DLD1 (cell line): ENCODE results near the gene PDE8B.

Source experiments
- in situ Hi-C: cut with HindIII; loops from 2 replicates; pipeline ENCODE4 v1.10.0; 2017; ENCODE audit warnings: low sequenced_read_pairs

Gene PDE8B

DNA sequence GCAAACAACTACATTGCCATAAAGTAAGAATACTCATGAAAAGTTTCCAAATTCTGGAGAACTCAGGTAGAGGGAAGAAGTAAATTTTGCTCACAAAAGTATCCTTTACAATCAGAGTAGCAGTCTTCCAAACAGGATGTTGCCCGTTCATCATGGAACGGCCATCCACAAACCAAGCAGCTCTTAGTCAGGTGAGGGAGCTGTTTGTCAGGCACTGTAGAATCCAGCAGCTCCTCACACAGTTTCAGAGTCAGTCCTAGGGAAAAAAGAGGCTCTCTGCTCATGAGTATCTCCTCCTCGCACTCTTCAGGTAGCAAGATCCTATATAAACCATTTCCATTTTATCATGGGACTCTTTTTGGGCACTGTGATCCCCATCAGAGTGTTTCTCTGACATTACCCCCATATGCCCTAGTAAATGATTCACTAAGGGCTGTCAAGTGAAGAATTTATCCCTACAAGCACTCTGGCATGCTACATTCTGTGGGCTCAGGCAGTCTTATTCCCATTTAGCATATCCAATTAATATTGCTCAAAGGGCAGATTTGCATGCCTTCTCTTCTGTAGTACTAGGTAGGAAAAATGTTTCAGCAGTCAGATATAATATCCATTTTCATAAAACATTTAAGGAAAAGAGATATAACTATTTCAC is 183.7 kb downstream of the PDE8B start:
- in situ Hi-C loops, result no loop called here

DNA sequence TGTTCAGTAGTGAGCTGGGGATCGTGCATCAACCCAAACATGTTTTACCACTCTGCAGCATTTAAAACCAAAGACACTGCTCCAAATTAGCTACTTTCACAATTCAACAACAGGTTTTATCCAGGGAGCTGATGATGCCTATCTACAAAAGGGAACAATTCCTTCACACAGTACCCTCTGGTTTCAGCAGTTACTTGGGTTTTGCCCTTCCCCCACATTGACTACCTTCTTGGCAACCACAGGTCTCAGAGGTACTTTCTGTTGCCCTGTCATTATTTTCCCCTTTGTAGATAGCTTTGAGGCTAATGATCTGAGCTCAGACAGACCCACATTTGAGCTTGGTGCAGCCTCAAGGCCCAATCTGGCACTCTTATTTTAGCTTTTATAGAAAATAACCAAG is 185.5 kb downstream of the PDE8B start:
- in situ Hi-C loops, result no loop called here

DNA sequence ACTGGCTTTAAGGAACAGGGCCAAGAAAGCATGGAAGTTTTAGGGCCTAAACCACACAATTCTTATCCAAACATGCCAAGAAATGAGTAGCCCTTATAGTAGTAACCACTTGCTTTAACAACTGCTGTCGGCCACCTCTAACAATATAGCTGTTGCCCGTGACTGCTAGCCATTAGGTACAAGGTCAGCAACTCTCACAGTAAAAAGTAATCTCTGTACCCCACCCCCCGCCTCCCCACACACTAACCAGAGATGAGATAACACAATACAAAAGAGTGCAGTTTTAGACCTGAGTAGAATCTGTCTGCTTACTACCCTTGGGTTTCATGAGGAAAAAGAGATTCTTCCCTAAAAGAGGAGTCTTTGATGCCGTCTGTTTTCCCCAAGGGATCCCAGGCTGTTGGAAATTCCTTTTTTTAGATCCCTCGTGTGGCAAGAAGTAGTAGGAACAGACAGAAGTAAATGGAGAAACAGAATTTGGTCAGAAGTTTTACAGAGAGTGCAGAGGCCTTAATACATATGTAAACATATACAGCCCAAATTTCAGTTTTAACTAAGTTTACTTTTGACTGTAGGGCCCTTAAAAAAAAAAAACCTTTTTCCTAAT is 187.3 kb downstream of the PDE8B start:
- in situ Hi-C loops, result no loop called here

DNA sequence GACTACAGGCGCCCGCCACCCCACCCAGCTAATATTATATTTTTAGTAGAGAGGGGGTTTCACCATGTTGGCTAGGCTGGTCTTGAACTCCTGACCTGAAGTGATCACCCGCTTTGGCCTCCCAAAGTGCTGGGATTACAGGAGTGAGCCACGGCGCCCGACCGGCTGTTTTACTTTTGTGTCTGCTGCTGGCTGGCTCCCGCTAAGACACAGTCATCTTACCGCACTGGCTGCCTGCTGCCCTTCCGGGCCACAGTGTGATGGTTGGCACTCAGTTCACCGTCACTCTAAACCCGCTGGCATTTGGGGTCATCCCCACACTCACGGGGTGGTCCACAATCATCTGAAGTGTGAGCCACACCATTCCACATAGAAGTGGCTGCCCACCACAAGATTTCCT is 188.0 kb downstream of the PDE8B start:
- in situ Hi-C loops, result no loop called here

DNA sequence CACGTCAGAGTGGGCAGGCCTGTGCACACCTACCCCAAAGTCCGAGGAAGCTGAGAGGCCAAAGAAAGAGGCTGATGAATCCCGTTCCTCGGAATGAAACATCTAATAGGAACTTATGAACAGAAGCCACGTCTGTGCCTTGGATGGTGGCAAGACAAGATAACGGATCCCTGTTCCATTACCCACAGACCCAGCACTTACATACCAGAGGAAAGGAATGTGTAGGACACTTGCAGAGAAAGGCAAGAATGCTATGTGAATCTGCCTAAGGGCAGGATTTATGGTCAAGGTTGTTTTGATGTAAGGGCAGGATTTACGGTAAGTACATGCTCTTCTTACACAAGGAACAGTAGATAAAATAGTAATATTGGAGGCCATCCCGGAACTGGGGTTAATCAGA is 188.4 kb downstream of the PDE8B start:
- in situ Hi-C loops, result no loop called here

DNA sequence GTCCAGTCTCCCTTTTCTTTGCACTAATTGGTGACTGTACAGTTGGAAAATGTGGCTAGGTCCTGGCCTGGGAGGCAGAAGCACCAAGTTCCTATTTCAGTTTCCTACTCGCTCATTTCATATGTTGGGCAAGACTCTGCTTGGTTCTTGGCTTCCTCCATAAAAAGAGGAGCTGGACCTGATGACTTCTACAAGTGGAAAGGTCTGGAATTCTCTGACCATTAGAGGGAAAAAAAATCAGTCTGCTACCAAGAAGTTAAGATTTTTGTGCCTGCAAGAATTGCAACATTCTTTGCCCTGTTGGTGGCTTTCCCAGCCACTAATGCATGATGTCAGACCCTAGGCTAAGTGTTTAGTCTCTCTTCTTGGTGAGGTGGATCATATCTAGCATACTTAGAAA is 190.2 kb downstream of the PDE8B start:
- in situ Hi-C loops, result no loop called here

DNA sequence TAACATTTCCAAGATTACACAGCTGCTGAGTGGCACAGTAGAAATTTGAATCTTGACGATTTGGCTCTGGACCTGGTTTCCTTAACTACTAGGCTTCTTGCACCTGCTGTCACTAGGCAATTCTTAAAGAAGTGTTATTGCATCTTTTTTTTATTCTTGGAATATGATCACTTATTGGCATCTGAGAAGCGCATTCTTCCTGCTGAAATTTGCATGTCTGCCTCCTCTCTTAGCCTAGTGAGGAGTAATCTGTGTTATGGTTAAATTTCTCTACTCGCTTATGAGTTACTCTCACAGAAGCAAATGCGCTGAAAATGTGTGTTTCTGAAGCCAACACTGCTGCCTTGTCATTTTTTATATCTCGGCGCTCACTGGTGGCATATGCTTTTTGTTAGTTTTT is 192.3 kb downstream of the PDE8B start:
- in situ Hi-C loops, result no loop called here

DNA sequence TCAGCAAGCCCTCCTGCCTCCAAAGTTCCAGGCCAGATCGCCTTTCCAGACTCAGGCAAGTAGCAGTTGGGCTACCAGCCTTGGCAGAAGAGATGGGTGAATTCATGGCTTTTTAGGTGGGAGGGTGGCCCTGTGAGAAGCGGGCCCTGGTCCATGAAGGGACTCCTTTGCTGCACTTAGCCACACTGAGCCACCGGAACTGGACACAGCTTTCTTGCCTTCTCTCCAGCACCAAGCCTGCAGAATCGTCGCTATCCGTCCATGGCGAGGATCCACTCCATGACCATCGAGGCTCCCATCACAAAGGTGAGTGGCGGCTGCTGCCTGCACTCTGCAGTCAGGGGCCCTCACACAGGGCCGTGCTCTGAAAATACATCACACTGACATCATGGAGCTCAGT is 196.7 kb downstream of the PDE8B start:
- in situ Hi-C loops, result no loop called here

DNA sequence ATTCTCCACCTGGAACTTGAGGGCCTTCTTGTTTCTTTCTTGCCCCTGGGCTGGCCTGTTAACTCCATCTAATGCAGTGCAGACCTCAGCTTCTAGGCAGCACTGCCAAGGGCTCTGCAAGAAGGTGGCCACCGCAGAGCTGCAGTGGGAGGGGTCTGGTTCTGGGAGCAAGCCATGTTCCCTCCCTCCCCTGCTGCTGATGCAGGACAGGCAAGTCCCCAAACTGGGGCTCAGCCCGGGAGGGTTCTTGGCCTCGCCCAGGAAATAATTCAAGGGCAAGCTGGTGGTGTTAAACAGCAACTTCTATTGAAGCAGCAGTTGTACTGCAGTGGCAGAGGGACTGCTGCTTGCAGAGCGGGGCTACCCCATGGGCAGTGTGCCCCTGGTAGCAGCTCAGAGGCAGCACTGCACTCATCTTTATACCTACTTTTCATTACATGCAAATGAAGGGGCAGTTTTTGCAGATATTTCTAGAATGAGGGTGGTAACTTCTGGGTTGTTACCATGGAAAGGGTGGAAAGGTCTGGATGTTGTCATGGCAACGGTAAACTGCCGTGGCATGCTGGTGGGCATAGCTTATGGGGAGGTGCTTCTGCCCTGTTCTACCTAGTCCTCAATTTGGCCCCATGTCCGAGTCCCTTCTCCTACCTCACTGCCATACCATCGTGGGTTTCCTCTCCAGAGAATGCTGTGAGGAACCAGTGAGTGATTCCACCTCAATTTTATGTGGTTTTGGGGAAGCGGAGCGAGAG is 199.6 kb downstream of the PDE8B start:
- in situ Hi-C loops, result no loop called here

DNA sequence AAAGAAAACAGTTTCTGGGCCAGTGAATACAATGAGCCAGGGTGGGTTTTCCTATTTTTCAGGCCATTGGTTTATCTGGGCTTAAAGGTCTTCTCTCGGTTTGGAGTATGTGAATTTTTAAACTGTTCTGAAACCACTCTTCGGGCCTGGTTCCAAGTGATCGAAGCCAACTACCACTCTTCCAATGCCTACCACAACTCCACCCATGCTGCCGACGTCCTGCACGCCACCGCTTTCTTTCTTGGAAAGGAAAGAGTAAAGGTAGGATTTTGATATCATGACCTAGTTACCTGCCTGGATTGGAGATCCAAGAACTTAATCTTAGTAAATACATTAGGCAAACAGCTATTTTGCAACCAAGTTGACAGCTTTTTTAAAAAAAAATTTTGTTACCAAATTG is 202.6 kb downstream of the PDE8B start:
- in situ Hi-C loops, result no loop called here

DNA sequence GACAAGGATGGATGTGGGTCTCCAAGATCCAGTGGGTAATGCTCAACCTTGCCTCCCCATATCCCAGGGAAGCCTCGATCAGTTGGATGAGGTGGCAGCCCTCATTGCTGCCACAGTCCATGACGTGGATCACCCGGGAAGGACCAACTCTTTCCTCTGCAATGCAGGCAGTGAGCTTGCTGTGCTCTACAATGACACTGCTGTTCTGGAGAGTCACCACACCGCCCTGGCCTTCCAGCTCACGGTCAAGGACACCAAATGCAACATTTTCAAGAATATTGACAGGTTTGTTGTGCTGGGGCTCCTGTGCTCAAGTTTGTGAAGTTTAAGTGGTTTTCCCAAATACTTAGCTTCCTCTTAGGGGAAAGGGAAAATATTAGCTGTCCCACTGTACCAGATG is 207.7 kb downstream of the PDE8B start:
- in situ Hi-C loops, result no loop called here

DNA sequence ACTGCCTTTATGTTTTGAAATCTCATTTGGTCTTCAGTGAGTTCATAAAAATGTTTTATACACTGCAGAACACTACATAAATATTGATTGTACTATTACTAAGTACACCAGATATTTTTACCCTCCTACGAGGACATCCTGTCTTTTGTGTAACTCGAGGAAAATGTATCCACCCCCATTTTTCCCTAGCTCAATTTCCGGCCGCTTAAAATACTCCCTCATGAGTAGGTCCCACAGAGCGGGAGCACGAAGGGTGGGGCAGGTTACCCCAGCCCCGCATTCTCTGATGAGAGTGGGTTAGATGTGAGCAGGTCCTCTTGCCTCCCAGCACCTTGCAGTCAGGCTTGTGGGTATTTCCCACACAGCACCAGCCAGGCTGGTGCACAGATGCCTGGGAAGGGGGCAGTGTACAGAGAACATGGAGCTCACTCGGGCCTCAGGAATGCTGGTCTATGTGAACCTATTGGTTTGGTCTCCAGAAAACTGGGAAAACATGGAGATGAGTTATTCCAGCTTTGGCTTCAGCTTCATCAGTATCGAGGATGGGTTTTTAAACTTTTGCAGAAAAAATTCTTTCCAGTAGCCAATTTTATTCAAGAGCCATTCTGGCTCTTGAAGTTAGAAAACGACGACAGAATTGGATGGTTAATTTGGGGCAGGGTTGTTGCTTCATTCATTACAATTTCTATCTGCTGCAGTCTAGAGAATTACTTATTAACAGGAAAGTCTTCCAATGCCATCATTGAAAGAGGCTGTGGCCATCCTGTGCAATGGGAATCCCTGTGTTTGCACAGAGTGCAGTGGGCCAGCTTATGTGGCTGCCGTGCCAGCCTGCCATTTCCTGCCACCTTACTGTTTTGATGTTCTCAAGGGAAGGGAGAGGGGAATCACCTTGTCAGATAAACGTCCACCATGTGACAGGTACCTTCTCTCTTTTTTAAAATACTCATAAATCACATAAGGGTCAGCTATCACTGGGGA is 208.4 kb downstream of the PDE8B start:
- in situ Hi-C loops, result no loop called here

DNA sequence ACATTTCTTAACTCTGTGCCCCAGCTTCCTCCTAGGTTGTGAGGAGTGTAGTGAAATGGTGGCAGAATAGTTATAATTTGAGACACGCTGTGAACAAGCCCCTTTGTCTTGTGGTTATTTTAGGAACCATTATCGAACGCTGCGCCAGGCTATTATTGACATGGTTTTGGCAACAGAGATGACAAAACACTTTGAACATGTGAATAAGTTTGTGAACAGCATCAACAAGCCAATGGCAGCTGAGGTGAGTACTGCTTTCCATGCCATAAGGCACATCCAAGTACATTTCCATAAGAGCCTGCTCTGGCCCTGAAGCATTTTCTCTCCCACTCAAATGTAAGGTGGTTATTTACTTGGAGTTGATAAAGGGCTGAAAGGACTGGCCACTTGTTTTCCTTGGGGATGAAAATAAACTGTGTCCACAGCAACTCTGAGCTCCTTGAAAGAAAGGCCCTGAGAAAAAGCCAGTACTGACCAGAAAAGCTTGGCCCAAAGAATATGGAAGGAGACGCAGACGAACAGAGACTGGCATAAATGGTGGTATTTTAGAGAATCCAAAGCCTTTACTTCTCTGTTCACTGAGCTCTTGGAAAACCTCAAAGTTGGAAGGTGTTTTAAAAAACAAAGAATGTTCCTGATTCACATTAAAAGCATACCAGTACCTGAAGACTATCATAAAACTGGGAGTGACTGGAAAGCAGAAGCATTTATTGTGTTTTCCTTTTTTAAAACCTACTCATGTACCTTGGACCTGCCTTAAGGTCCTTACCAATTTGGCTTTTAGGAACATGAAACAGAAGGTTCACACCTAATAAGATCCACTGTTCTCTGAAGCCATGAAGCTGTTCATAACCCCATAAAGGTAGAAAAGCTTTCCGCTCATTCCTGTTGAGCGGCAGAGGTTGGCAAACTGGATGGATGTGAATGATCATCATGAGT is 209.4 kb downstream of the PDE8B start:
- in situ Hi-C loops, result no loop called here

DNA sequence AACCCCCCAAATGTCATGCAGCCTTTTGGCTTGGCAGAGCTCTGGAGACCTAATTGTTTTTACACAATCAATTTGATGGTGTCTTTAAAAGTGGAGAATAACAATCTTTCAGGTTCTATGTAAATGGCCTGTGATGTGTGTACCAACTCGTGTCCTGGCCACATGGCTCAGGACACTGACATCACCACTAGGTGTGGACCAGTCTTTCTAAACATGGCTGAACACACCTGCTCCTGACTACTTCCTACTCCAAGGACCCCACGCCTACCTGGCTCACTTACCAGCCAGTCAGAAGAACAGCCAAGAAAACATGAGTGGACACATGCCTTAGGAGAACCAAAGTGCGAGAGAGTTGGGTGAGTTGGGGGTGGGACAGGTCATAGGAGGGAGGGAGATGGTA is 210.5 kb downstream of the PDE8B start:
- in situ Hi-C loops, result no loop called here

DNA sequence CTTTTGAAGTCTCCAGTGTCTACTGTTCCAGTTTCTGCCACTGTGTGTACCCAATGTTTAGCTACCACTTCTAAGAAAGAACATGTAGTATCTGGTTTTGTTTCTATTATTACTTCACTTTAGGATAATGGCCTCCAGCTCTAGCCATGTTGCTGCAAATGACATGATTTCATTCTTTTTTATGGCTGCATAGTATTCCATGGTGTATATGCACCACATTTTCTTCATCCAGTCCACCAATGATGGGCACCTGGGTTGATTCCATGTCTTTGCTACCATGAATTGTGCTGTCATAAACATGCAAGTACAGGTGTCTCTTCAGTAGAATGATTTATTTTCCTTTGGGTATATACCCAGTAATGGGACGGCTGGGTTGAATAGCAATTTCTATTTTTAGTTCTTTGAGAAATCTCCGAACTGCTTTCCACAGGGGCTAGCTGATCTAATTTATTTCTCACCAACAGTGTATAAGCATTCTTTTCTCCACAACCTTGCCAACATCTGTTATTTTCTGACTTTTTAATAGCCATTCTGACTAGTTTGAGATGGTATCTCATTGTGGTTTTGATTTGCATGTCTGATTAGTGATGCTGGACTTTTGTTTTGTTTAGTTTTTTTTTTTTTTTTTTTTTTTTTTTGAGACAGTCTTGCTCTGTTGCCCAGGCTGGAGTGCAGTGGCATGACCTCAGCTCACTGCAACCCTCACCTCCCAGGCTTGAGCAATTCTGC is 212.7 kb downstream of the PDE8B start:
- in situ Hi-C loops, result no loop called here

DNA sequence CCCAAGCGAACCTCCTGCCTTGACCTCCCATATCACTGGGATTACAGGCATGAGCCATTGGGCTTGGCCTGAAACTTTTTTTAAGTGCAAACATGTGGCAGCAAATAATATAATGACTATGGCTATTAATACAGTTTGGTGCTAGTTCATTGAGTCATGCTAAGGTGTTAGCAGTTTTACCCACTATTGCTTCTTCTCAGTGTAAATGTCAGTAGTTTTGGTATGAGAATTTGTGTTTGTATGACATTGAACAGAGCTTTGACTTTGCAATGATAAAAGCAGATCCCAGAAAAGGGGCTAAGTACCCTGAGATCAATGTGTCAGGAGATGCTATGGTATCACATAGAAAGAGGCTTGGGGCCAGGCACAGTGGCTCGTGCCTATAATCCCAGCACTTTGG is 214.4 kb downstream of the PDE8B start:
- in situ Hi-C loops, result no loop called here

DNA sequence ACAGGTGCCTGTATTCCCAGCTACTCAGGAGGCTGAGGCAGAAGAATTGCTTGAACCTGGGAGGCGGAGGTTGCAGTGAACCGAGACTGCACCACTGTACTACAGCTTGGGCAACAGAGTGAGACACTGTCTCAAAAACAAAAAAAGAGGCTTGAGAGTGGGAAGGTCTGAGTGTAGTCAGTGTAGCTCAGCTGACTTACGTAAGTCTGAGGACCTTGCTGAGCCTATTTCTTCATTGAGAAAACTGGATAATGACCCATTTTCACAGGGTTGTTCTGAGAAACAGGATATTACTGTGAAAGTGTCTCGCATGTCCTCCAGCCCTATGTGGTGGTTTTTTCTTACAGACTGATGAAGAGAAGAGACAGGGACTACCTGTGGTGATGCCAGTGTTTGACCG is 214.9 kb downstream of the PDE8B start:
- in situ Hi-C loops, result no loop called here

DNA sequence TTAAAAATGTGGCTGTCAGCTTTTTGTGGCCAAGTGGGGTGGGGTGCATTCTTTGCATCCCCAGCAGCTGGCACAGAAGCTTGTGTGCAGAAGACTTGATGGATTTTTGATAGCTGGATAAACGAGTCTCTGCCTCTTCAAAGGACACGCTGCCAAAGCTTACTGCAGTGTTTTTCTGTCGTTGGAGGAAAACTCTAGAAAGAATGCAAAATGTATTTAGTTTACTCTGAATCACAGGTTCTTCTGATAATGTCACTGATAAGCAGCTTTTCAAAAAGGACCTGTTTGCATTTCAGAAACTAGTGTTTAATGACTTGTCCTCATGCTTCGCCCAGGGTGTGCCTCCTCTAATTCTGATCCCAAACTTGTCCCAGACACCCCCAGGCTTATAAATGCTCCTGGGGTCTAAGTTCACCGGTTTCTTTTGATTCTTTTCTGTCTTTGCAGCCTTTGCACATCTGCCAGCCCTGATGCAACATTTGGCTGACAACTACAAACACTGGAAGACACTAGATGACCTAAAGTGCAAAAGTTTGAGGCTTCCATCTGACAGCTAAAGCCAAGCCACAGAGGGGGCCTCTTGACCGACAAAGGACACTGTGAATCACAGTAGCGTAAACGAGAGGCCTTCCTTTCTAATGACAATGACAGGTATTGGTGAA is 215.6 kb downstream of the PDE8B start:
- in situ Hi-C loops, result no loop called here

DNA sequence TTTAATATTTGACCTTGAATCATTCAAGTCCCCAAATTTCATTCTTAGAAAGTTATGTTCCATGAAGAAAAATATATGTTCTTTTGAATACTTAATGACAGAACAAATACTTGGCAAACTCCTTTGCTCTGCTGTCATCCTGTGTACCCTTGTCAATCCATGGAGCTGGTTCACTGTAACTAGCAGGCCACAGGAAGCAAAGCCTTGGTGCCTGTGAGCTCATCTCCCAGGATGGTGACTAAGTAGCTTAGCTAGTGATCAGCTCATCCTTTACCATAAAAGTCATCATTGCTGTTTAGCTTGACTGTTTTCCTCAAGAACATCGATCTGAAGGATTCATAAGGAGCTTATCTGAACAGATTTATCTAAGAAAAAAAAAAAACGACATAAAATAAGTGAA is 216.2 kb downstream of the PDE8B start:
- in situ Hi-C loops, result no loop called here
